ENCODE data around the gene ELAVL1. TPM values are rescaled to one million over a fixed set of nuclear protein-coding genes. Genes with fewer than 3 reads are reported as not detected.
"Not testable (repeated sequence)": the region's sequence is repeated elsewhere in the genome, so short reads cannot be mapped to it uniquely, and the experiment has no call there.

Gene ELAVL1
- total RNA-seq, 2 donors from 2014 or later, result 81.6 to 155 TPM

GRCh38 chr19:7925171-7925851, 80.1 kb downstream of the ELAVL1 start:
- H3K9me3 Mint-ChIP-seq, result no peaks in the 10 kb centered on the region
- no peak overlapping the region for H3K27ac Mint-ChIP-seq
- peak; percentile 14 for ATAC-seq (replicated peaks)
- peaks cover 12% of the 10 kb centered on the region for H3K36me3 Mint-ChIP-seq (ENCODE audit: low read depth)
- peaks cover 15% of the 10 kb centered on the region for H3K4me1 Mint-ChIP-seq
- peak overlapping the region; percentile 53 for H3K4me3 Mint-ChIP-seq
- H3K27me3 Mint-ChIP-seq, result no peaks in the 10 kb centered on the region

DNA sequence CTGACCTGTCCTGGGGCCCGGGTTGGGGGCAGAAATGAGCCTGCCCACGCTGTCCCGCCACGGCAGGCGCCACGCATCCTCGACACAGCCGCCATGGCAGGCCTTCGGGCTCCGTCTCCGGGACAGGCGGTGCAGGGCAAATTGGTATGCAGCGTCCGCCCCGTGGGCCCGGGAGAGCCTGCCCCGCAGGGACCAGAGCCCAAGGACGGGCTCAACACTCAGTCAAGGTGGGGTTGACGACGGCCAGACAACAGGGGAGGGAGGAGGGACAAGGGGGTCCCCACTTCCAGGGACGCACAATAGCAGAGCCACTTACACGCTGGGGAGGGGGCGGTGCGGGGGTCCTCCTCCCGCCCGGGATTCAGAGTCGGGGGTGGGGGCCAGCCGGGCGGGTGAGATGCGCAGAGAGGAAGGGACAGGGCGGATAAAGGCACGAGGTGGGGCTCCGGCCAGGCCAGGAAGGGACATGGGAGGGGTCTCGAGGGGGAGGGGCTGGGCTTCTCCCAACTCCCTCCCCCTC, 80.7 kb downstream of the ELAVL1 start:
- Mint-ChIP-seq H3K27ac (no peak overlapping the region), H3K4me1 (peaks cover 19% of the 10 kb centered on the region), H3K4me3 (peak overlapping the region; percentile 53), H3K9me3 (no peaks in the 10 kb centered on the region), H3K27me3 (no peaks in the 10 kb centered on the region), H3K36me3 (ENCODE audit: low read depth) (peaks cover 6% of the 10 kb centered on the region)
- no peak for ATAC-seq (replicated peaks)

GRCh38 chr19:7924241-7924640, 81.2 kb downstream of the ELAVL1 start:
- Mint-ChIP-seq H3K4me1 (peaks cover 23% of the 10 kb centered on the region), H3K27me3 (no peaks in the 10 kb centered on the region), H3K9me3 (no peaks in the 10 kb centered on the region), H3K4me3 (peak overlapping the region; percentile 44), H3K36me3 (ENCODE audit: low read depth) (peaks cover 6% of the 10 kb centered on the region), H3K27ac (no peak overlapping the region)
- ATAC-seq (replicated peaks), result no peak

- Mint-ChIP-seq H3K9me3 (no peaks in the 10 kb centered on the region), H3K27me3 (no peaks in the 10 kb centered on the region), H3K27ac (no peak overlapping the region), H3K36me3 (ENCODE audit: low read depth) (peaks cover 5% of the 10 kb centered on the region), H3K4me1 (peaks cover 16% of the 10 kb centered on the region), H3K4me3 (peak overlapping the region; percentile 44)
- ATAC-seq (replicated peaks), result no peak
Measured at GRCh38 chr19:7923295-7924191, 81.9 kb downstream of the ELAVL1 start.

DNA sequence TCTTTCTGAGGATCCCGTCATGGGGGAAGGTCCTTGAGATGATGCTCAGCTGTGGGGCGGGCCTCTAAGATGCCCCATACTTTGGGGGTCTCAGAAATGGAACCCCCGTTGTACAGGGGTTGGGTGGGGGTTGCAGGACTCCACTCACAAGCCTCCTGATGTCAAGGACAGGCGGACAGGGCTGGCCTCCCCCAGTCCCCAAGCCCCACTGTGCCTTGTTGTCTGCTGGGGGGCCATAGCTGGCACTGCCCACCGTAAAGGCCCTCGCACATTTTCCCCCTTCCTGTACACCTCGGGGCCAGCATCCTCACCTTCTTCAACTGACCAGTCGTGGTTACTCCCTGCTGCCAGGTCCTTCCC, 82.6 kb downstream of the ELAVL1 start:
- Mint-ChIP-seq H3K36me3 (ENCODE audit: low read depth) (no peaks in the 10 kb centered on the region), H3K27ac (no peak overlapping the region), H3K4me1 (peaks cover 12% of the 10 kb centered on the region), H3K27me3 (no peaks in the 10 kb centered on the region), H3K4me3 (no peak overlapping the region), H3K9me3 (no peaks in the 10 kb centered on the region)
- no peak for ATAC-seq (replicated peaks)

DNA sequence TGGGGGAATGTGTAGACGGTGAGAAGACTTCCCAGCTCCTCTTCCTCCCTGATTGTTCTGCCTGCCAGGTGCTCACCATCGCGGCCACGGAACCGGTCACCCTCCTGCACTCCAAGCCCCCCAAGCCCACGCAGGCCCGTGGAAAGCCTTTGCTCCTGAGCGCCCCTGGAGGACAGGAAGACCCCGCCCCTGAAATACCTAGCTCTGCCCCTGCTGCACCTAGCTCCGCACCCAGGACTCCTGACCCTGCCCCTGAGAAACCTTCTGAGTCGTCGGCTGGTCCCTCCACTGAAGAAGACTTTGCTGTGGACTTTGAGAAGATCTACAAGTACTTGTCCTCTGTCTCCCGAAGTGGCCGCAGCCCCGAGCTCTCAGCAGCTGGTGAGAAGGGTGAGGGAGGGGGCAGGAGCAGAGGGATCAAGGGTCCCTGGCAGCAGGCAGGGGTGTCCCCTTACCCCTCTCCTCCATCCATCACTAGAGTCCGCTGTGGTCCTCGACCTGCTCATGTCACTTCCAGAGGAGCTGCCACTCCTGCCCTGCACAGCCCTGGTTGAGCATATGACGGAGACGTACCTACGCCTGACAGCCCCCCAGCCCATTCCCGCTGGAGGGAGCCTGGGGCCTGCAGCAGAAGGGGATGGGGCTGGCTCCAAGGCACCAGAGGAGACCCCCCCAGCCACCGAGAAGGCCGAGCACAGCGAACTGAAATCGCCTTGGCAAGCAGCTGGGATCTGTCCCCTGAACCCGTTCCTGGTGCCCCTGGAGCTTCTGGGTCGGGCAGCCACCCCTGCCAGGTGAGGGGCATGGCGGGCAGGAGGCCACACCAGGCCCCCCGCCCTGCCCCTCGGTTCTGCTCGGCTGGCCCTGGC, 83.2 kb downstream of the ELAVL1 start:
- Mint-ChIP-seq H3K4me3 (peak overlapping the region; percentile 84), H3K4me1 (peaks cover 12% of the 10 kb centered on the region)

GRCh38 chr19:7921302-7921966, 84.0 kb downstream of the ELAVL1 start:
- peaks cover 12% of the 10 kb centered on the region for H3K4me1 Mint-ChIP-seq
- H3K27ac Mint-ChIP-seq, result peak overlapping the region; percentile 89
- no peak for ATAC-seq (replicated peaks)
- peak overlapping the region; percentile 84 for H3K4me3 Mint-ChIP-seq
- no peaks in the 10 kb centered on the region for H3K9me3 Mint-ChIP-seq
- no peaks in the 10 kb centered on the region for H3K36me3 Mint-ChIP-seq (ENCODE audit: low read depth)
- no peaks in the 10 kb centered on the region for H3K27me3 Mint-ChIP-seq

More for the DNA sequence above, 83.2 kb downstream of the ELAVL1 start:
- no peaks in the 10 kb centered on the region for H3K9me3 Mint-ChIP-seq
- no peaks in the 10 kb centered on the region for H3K27me3 Mint-ChIP-seq
- no peak overlapping the region for H3K27ac Mint-ChIP-seq
- no peaks in the 10 kb centered on the region for H3K36me3 Mint-ChIP-seq (ENCODE audit: low read depth)
- ATAC-seq (replicated peaks), result no peak

- H3K27me3 Mint-ChIP-seq, result no peaks in the 10 kb centered on the region
- peak; percentile 61 for ATAC-seq (replicated peaks)
- peaks cover 12% of the 10 kb centered on the region for H3K4me1 Mint-ChIP-seq
- peak overlapping the region; percentile 84 for H3K4me3 Mint-ChIP-seq
- H3K9me3 Mint-ChIP-seq, result no peaks in the 10 kb centered on the region
- no peaks in the 10 kb centered on the region for H3K36me3 Mint-ChIP-seq (ENCODE audit: low read depth)
- peak overlapping the region; percentile 89 for H3K27ac Mint-ChIP-seq
Measured at GRCh38 chr19:7920519-7921301, 84.7 kb downstream of the ELAVL1 start.

GRCh38 chr19:7919610-7920518, 85.6 kb downstream of the ELAVL1 start, which contains the start of gene SNAPC2:
Gene SNAPC2 (plus strand): TSS chr19:7920338. CDS start chr19:7920367, 29 bp downstream.
- H3K27me3 Mint-ChIP-seq, result peaks cover 3% of the 10 kb centered on the region
- peaks cover 12% of the 10 kb centered on the region for H3K4me1 Mint-ChIP-seq
- H3K27ac Mint-ChIP-seq, result peak within 1 kb of the TSS; percentile 89
- H3K36me3 Mint-ChIP-seq (ENCODE audit: low read depth), result no peaks in the 10 kb centered on the region
- H3K4me3 Mint-ChIP-seq, result peak within 1 kb of the TSS; percentile 84
- peak; percentile 74 for ATAC-seq (replicated peaks)
- no peaks in the 10 kb centered on the region for H3K9me3 Mint-ChIP-seq

GRCh38 chr19:7918615-7919421, 86.6 kb downstream of the ELAVL1 start:
- H3K4me1 Mint-ChIP-seq, result peaks cover 12% of the 10 kb centered on the region
- no peak overlapping the region for H3K27ac Mint-ChIP-seq
- H3K4me3 Mint-ChIP-seq, result peak overlapping the region; percentile 84
- ATAC-seq (replicated peaks), result no peak
- no peaks in the 10 kb centered on the region for H3K36me3 Mint-ChIP-seq (ENCODE audit: low read depth)
- no peaks in the 10 kb centered on the region for H3K9me3 Mint-ChIP-seq
- peaks cover 3% of the 10 kb centered on the region for H3K27me3 Mint-ChIP-seq

DNA sequence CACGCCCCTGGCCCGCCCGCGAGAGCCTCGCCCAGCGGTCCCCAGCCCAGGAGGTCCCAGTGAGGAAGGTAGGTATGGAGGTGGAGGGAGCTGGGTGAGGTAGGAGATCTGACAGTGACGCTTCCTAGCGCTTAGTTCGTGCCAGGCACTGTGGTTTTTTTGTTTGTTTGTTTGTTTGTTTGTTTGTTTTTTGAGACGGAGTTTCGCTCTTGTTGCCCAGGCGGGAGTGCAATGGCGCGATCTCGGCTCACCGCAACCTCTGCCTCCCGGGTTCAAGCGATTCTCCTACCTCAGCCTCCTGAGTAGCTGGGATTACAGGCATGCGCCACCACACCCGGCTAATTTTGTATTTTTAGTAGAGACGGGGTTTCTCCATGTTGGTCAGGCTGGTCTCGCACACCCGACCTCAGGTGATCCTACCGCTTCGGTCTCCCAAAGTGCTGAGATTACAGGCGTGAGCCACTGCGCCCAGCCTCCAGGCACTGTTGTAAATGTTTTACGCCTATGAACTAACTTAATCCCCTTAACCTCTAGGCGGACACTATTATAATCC, 87.3 kb downstream of the ELAVL1 start:
- not testable (repeated sequence) for H3K36me3 Mint-ChIP-seq (ENCODE audit: low read depth); H3K27ac Mint-ChIP-seq; H3K27me3 Mint-ChIP-seq; H3K9me3 Mint-ChIP-seq; ATAC-seq (replicated peaks)
- H3K4me1 Mint-ChIP-seq, result peaks cover 12% of the 10 kb centered on the region
- H3K4me3 Mint-ChIP-seq, result peak overlapping the region; percentile 73
